ENCODE results near the gene IL11.
A peak's percentile ranks its signal among the peaks of the same experiment; 100 is the strongest.
"Not testable (repeated sequence)": the region's sequence is repeated elsewhere in the genome, so short reads cannot be mapped to it uniquely, and the experiment has no call there.

The IL11 gene

GRCh38 chr19:55370305-55370988 is at the start of gene IL11:
IL11 (minus strand) TSS chr19:55370463; CDS start chr19:55370310, 153 bp downstream.
- TF ChIP-seq CTCF (IDR thresholded peaks at IDR 0.05; ENCODE audit: low read depth, low read length, missing control alignments), result no peak
- DNase-seq (ENCODE audit: low read depth), result no peak
- H3K4me3 ChIP-seq (ENCODE audit: low read depth, low read length), result no peak within 1 kb of the TSS

DNA sequence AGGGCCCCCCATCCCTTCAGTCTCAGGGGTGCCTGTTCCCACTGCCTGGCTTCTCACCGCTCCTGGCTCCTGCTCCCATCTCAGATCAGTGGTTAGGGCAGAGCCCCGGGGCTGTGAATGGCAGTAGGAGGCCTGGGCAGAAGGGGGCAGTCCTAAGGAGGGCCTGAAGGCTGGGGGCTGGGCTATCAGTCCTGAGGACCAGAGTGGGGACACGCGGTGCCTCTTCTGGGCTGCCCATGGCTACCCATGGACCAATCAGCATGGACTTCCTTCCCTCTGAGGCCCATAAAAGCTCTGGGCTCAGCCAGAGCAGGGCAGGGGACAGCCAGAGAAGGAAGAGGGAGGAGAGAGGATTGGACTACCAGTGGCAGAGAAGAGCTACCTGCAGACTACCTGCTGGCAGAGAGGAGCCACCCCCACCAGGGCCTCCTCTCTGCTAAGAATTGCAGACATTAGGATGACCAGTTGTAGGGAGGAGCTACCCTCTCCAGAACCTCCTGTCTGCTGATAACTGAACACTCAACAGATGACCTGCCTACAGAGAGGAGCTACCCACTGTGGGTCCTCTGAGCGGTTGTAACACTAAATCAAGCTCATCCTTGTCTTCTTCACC is 49.5 kb upstream of the IL11 start:
- no peak overlapping the region for H3K4me3 ChIP-seq (ENCODE audit: low read depth, low read length)
- no peak for TF ChIP-seq CTCF (IDR thresholded peaks at IDR 0.05; ENCODE audit: low read depth, low read length, missing control alignments)
- no peak for DNase-seq (ENCODE audit: low read depth)

GRCh38 chr19:55419103-55419502 is 48.8 kb upstream of the IL11 start:
- H3K4me3 ChIP-seq (ENCODE audit: low read depth, low read length), result no peak overlapping the region
- TF ChIP-seq CTCF (IDR thresholded peaks at IDR 0.05; ENCODE audit: low read depth, low read length, missing control alignments), result no peak
- no peak for DNase-seq (ENCODE audit: low read depth)

- H3K4me3 ChIP-seq (ENCODE audit: low read depth, low read length), result no peak overlapping the region
- TF ChIP-seq CTCF (IDR thresholded peaks at IDR 0.05; ENCODE audit: low read depth, low read length, missing control alignments), result peak; percentile 73
- DNase-seq (ENCODE audit: low read depth), result peak; percentile 40
These were observed 47.9 kb upstream of the IL11 start for GRCh38 chr19:55418185-55418584.

DNA sequence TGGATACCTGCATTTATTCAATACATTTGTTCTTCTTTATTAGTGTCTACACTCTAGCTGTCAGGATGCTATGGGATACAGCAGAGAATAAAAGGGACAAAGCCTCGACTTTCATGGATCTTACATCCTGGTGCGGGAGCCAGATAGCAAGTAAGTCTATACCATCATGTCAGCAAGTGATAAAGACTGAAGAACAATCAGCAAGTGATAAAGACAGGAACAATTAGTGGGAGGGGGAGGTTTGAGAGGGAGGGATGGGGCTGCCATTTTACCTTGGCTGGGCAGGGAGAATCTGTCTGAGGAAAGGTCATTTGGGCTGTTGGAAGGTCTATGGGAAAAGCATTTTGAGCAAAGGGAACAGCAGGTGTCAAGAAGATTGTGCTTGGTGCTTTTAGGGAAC is 39.9 kb upstream of the IL11 start:
- DNase-seq (ENCODE audit: low read depth), result no peak
- no peak for TF ChIP-seq CTCF (IDR thresholded peaks at IDR 0.05; ENCODE audit: low read depth, low read length, missing control alignments)
- no peak overlapping the region for H3K4me3 ChIP-seq (ENCODE audit: low read depth, low read length)

GRCh38 chr19:55409179-55409578 is 38.9 kb upstream of the IL11 start:
- H3K4me3 ChIP-seq (ENCODE audit: low read depth, low read length); DNase-seq (ENCODE audit: low read depth): not testable (repeated sequence)

- TF ChIP-seq CTCF (IDR thresholded peaks at IDR 0.05; ENCODE audit: low read depth, low read length, missing control alignments), result no peak
- peak overlapping the region; percentile 42 for H3K4me3 ChIP-seq (ENCODE audit: low read depth, low read length)
- DNase-seq (ENCODE audit: low read depth), result no peak
These were observed 38.2 kb upstream of the IL11 start for GRCh38 chr19:55408533-55408872.
